ENCODE data around the gene CA6.
A peak's percentile ranks its signal among the peaks of the same experiment; 100 is the strongest.

CA6 gene

DNA sequence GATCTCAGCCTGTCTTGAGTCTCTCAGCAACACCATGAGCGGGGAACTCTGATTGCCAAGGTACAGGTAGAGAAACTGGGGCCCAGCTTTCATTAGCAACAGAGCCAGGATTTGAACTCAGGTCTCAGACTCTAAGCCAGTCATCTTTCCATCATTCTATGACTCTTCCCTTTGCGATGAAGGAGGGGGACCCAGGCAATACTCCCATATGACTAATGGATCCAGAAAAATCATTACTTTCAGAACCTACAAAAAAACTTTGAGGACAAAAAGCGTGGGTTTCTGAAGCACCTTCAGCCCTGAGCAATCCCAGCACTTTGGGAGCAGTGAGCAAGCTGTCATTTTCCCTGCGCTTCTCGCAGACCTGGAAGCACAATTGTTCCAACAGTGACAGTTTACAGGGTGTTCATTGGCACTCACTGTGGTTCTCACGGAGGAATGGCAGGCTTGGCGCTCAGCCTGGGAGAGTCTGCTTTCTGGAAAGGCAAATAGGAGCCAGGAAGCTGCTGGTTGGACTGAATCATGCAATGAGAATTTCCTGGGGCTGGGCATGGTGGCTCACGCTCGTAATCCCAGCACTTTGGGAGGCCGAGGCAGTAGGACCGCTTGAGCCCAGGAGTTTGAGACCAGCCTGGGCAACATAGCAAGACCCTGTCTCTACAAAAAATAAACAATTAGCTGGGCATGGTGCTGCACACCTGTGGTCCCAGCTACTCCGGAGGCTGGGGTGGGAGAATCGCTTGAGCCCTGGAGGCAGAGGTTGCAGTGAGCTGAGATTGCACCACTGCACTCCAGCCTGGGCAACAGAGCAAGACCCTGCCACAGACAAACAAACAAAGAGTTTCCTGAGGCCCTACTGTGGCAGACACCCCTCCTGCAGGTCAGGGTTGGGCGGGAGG lies 40.5 kb downstream of the CA6 start:
- TF ChIP-seq POLR2A (IDR thresholded peaks at IDR 0.05; ENCODE audit: extremely low read depth, insufficient read length) (no peak), MYC (IDR thresholded peaks at IDR 0.05; ENCODE audit: low read depth, low read length) (no peak)
- TF ChIP-seq, protein P1, sequence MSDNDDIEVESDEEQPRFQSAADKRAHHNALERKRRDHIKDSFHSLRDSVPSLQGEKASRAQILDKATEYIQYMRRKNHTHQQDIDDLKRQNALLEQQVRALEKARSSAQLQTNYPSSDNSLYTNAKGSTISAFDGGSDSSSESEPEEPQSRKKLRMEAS (IDR thresholded peaks at IDR 0.05; ENCODE audit: low read depth, low read length), result no peak
- TF ChIP-seq, protein P2, sequence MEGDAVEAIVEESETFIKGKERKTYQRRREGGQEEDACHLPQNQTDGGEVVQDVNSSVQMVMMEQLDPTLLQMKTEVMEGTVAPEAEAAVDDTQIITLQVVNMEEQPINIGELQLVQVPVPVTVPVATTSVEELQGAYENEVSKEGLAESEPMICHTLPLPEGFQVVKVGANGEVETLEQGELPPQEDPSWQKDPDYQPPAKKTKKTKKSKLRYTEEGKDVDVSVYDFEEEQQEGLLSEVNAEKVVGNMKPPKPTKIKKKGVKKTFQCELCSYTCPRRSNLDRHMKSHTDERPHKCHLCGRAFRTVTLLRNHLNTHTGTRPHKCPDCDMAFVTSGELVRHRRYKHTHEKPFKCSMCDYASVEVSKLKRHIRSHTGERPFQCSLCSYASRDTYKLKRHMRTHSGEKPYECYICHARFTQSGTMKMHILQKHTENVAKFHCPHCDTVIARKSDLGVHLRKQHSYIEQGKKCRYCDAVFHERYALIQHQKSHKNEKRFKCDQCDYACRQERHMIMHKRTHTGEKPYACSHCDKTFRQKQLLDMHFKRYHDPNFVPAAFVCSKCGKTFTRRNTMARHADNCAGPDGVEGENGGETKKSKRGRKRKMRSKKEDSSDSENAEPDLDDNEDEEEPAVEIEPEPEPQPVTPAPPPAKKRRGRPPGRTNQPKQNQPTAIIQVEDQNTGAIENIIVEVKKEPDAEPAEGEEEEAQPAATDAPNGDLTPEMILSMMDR (IDR thresholded peaks at IDR 0.05; ENCODE audit: low read depth, low read length), result no peak
- no peak overlapping the region for H3K4me3 ChIP-seq (ENCODE audit: low read depth, low read length)
- DNase-seq (ENCODE audit: low read depth), result no peak

- no peak overlapping the region for H3K4me3 ChIP-seq (ENCODE audit: low read depth, low read length)
- TF ChIP-seq MYC (IDR thresholded peaks at IDR 0.05; ENCODE audit: low read depth, low read length) (no peak), POLR2A (IDR thresholded peaks at IDR 0.05; ENCODE audit: extremely low read depth, insufficient read length) (no peak)
- TF ChIP-seq, protein P2 (IDR thresholded peaks at IDR 0.05; ENCODE audit: low read depth, low read length), result no peak
- TF ChIP-seq, protein P1 (IDR thresholded peaks at IDR 0.05; ENCODE audit: low read depth, low read length), result no peak
- no peak for DNase-seq (ENCODE audit: low read depth)
Observed at GRCh38 chr1:8986814-8987190, 41.1 kb downstream of the CA6 start.

GRCh38 chr1:8987881-8988617 lies 42.4 kb downstream of the CA6 start:
- TF ChIP-seq, protein P1 (IDR thresholded peaks at IDR 0.05; ENCODE audit: low read depth, low read length), result no peak
- no peak for TF ChIP-seq MYC (IDR thresholded peaks at IDR 0.05; ENCODE audit: low read depth, low read length)
- TF ChIP-seq, protein P2 (IDR thresholded peaks at IDR 0.05; ENCODE audit: low read depth, low read length), result peak; percentile 87
- DNase-seq (ENCODE audit: low read depth), result peak; percentile 45
- H3K4me3 ChIP-seq (ENCODE audit: low read depth, low read length), result no peak overlapping the region

GRCh38 chr1:8988618-8988967 lies 42.9 kb downstream of the CA6 start:
- H3K4me3 ChIP-seq (ENCODE audit: low read depth, low read length), result no peak overlapping the region
- TF ChIP-seq, protein P2 (IDR thresholded peaks at IDR 0.05; ENCODE audit: low read depth, low read length), result no peak
- TF ChIP-seq, protein P1 (IDR thresholded peaks at IDR 0.05; ENCODE audit: low read depth, low read length), result no peak
- TF ChIP-seq POLR2A (IDR thresholded peaks at IDR 0.05; ENCODE audit: extremely low read depth, insufficient read length) (no peak), MYC (IDR thresholded peaks at IDR 0.05; ENCODE audit: low read depth, low read length) (no peak)
- DNase-seq (ENCODE audit: low read depth), result no peak

DNA sequence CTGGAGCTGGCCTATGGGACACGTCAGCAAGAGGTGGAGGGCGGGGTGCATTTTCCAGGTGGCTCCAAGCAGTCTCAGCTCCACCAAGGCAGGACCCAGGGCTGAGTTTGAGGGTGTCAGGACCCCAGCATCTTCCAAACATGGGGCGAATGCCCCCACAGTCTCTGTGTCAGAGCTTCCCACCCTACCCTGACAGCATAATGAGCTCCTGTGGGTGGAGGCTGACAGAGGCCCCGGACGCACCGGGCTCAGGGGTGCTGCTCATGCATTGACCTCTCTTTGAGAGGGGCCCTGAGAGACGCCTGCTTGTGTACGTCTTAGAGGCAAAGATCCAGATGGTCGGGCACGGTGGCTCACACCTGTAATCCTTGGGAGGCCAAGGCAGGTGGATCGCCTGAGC lies 43.4 kb downstream of the CA6 start:
- no peak for DNase-seq (ENCODE audit: low read depth)
- TF ChIP-seq, protein P2 (IDR thresholded peaks at IDR 0.05; ENCODE audit: low read depth, low read length), result no peak
- no peak for TF ChIP-seq POLR2A (IDR thresholded peaks at IDR 0.05; ENCODE audit: extremely low read depth, insufficient read length)
- TF ChIP-seq MYC (IDR thresholded peaks at IDR 0.05; ENCODE audit: low read depth, low read length), result no peak
- TF ChIP-seq, protein P1 (IDR thresholded peaks at IDR 0.05; ENCODE audit: low read depth, low read length), result no peak
- no peak overlapping the region for H3K4me3 ChIP-seq (ENCODE audit: low read depth, low read length)

Measured in NB4 (cell line).